Ovary (tissue), 3 donors: ENCODE measurements around the gene CLDN9.

Source experiments
- CTCF ChIP-seq, 3 donors: fragments of 450-650 bp in 2 of 3; fragments of 200-600 bp in 1 of 3; IDR thresholded peaks; one replicate each; pipeline versions ENCODE4 v1.5.1 to v1.8.0; 2016 to 2022; ENCODE audit warnings: antibody characterized with exemption in 3 of 3, mild to moderate bottlenecking in 1 of 3
- POLR2A ChIP-seq: fragments of 450-650 bp; IDR thresholded peaks from one replicate; pipeline ENCODE4 v1.6.1; 2017; ENCODE audit warnings: antibody characterized with exemption, mild to moderate bottlenecking, moderate library complexity
- donor health status: DM: no; HTN: no; CAD: no.

GRCh38 chr16:3012246-3012645, 477 bp upstream of the CLDN9 start:
- TF ChIP-seq CTCF (IDR thresholded peaks at IDR 0.05) (no peak), POLR2A (no peak)
